Stimulated activated CD8-positive, alpha-beta memory T cell treated with anti-CD3 and anti-CD28 coated beads, Interleukin-4, amount 100 ng/mL, for 24 hours (primary cell): ENCODE data around the gene ANGPTL4.
"Not testable (repeated sequence)": the region's sequence is repeated elsewhere in the genome, so short reads cannot be mapped to it uniquely, and the experiment has no call there.

ENCODE experiments used
- DNase-seq: peaks from one replicate; pipeline ENCODE4 v3.0.0-alpha.2; 2020; ENCODE audit warnings: low read depth

ANGPTL4 gene

DNA sequence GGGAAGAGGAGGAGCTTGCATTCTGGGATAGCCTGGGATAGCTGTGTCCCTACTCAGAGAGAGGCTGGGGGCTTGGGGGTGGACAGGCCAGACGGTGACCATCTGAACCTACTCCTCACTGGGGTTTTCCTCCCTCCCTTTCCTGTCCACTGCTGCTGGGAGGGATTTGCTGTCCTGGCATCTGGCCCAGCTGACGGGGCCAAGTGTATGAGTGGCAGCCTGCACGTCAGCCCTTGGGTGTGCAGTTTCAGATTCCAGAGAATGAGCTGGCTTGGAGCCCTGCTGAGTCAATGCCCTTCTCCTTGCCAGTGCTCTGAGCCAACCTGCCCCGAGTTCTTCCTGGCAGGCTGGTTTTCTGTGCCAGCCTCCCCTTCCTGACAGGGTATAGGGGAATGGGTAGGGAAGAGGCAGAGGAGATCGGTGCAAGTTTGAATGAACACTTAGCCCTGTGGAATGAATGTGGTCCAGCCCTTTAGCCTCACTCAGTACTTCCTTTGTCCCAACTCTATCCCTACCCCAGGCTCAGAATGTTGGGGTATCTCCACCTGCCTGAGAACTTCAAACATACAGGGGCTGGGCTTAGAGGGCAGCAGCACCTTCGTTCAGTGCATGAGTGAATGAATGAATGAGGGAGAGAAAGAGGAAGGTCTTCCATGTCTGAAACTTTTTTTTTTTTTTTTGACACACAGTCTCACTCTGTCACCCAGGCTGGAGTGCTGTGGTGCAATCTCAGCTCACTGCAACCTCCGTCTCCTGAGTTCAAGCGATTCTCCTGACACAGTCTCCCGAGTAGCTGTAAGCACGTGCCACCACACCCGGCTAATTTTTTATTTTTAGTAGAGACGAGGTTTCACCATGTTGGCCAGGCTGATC is 1.8 kb upstream of the ANGPTL4 start:
- DNase-seq: no peak

GRCh38 chr19:8366121-8366581 is 2.2 kb downstream of the ANGPTL4 start:
- no peak for DNase-seq

- DNase-seq: no peak
Measured at GRCh38 chr19:8366961-8367326, 3.0 kb downstream of the ANGPTL4 start.

GRCh38 chr19:8367327-8368001 is 3.5 kb downstream of the ANGPTL4 start:
- DNase-seq: no peak

- DNase-seq: no peak
Measured at GRCh38 chr19:8370176-8371010, 6.4 kb downstream of the ANGPTL4 start.

GRCh38 chr19:8371011-8371804 is 7.3 kb downstream of the ANGPTL4 start:
- DNase-seq: no peak

DNA sequence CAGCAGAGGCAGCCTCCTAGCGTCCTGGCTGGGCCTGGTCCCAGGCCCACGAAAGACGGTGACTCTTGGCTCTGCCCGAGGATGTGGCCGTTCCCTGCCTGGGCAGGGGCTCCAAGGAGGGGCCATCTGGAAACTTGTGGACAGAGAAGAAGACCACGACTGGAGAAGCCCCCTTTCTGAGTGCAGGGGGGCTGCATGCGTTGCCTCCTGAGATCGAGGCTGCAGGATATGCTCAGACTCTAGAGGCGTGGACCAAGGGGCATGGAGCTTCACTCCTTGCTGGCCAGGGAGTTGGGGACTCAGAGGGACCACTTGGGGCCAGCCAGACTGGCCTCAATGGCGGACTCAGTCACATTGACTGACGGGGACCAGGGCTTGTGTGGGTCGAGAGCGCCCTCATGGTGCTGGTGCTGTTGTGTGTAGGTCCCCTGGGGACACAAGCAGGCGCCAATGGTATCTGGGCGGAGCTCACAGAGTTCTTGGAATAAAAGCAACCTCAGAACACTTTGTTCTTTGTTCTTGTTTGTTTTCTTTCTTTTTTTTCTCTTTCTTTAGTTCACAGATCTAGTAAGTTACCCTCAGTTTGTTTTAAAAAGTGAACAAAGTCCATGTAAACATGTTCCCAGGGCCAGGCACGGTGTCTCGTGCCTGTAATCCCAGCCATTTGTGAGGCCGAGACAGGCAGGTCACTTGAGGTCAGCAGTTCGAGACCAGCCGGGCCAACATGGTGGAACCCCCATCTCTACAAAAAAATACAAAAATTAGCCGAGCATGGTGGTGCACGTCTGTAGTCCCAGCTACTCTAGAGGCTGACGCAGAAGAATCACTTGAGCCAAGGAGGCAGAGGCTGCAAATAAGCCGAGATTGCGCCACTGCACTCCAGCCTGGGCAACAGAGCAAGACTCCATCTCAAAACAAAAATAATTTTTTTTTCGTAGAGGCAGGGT is 10.2 kb downstream of the ANGPTL4 start:
- no peak for DNase-seq

DNA sequence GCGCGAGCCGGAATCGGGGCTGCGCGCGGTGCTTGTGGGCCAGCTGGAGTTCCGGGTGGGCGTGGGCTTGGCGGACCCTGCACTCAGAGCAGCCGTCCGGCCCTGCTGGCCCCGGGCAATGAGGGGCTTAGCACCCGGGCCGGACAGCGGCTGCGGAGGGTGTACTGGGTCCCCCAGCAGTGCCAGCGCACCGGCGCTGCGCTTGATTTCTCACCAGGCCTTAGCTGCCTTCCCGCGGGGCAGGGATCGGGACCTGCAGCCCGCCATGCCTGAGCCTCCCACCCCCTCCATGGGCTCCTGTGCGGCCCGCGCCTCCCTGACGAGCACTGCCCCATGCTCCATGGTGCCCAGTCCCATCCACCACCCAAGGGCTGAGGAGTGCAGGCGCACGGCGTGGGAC is 11.8 kb downstream of the ANGPTL4 start:
- not testable (repeated sequence) for DNase-seq

DNA sequence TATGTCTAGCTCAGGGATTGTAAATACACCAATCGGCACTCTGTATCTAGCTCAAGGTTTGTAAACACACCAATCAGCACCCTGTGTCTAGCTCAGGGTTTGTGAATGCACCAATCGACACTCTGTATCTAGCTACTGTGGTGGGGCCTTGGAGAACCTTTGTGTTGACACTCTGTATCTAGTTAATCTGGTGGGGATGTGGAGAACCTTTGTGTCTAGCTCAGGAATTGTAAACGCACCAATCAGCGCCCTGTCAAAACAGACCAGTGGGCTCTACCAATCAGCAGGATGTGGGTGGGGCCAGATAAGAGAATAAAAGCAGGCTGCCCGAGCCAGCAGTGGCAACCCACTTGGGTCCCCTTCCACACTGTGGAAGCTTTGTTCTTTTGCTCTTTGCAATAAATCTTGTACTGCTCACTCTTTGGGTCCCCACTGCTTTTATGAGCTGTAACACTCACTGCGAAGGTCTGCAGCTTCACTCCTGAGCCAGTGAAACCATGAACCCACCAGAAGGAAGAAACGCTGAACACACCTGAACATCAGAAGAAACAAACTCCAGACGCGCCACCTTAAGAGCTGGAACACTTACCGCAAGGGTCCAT is 12.5 kb downstream of the ANGPTL4 start:
- DNase-seq: not testable (repeated sequence)

DNA sequence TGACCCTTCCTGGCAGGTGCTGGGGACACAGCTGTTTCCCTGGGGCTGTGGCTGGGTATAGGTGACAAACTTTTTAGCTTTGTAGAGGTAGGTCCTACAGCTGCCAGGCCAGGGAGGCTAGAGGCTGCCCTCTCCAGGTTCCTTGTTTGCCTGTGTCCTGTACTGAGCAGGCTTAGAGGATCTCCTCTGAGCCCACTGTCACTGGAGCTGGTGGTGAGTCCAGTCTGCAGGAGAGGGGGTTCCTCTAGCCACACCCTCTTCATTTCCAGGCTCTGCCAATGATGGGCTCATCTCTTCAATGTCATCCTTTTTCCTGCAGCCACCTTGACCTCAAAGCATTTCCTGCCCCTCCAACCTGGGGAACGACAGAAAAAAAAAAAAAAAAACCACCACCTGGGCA is 13.6 kb downstream of the ANGPTL4 start:
- no peak for DNase-seq

GRCh38 chr19:8379156-8379891 is 15.4 kb downstream of the ANGPTL4 start:
- not testable (repeated sequence) for DNase-seq

DNA sequence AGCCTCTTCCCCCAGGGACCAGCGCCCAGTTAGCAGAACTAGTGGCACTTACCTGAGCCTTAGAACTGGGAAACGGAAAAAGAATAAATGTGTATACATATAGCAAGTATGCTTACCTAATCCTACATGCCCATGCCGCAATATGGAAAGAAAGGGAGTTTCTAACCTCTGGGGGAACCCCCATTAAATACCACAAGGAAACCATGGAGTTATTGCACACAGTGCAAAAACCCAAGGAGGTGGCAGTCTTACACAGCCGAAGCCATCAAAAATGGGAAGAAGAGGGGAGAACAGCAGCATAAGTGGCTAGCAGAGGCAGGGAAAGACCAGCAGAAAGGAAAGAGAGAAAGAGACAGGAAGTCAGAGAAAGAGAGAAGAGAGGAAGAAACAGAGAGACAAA is 20.6 kb downstream of the ANGPTL4 start:
- DNase-seq: not testable (repeated sequence)

- DNase-seq: not testable (repeated sequence)
Measured at GRCh38 chr19:8385103-8385502, 21.1 kb downstream of the ANGPTL4 start.

- DNase-seq: not testable (repeated sequence)
Measured at GRCh38 chr19:8385566-8385965, 21.6 kb downstream of the ANGPTL4 start.

GRCh38 chr19:8386419-8386818 is 22.5 kb downstream of the ANGPTL4 start:
- DNase-seq: not testable (repeated sequence)

GRCh38 chr19:8386990-8387389 is 23.0 kb downstream of the ANGPTL4 start:
- DNase-seq: no peak

DNA sequence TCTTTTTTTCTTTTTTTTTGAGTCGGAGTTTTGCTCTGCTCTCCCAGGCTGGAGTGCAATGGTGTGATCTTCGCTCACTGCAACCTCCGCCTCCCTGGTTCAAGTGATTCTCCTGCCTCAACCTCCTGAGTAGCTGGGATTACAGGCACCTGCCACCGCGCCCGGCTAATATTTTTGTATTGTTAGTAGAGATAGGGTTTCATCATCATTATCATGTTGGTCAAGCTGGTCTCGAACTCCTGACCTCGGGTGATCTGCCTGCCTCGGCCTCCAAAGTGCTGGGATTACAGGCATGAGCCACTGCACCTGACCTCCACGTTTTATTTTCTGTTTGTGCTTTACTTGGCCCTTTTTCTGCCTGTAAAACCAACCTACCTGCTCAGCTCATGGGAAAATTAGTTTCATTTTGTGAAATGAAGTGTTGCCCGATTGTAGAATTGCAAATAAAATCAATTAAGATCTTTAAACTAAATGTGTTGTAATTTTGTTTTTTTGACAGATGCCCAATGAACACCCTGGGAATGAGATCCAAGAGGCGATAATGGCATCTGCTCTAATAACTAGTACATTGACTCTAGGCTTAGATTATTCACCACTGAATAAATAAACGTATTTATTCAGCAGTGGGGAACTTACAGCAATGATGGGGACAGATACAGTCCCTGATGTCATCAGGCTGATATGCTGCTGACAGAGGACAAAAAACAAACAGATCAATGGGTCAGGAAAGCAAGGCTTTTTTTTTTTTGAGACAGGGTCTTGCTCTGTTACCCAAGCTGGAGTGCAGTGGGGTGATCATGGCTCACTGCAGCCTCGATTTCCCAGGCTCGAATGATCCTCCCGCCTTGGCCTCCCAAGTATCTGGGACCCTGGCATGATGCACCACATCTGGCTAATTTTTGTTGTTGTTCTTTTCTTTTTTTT is 24.0 kb downstream of the ANGPTL4 start:
- DNase-seq: no peak

- DNase-seq: no peak
Measured at GRCh38 chr19:8388612-8388958, 24.6 kb downstream of the ANGPTL4 start.
